Body of pancreas (tissue), 4 donors: ENCODE data around the gene RAB5IF.

ENCODE experiments used
- CTCF ChIP-seq, 7 experiments: fragments of 450-650 bp in 4 of 7; fragments of 200-600 bp in 3 of 7; sonication (generic) in 3 of 7; IDR thresholded peaks; one replicate each; pipeline ENCODE4 v1.5.1; 2016 to 2019; ENCODE audit warnings: antibody characterized with exemption in 7 of 7
- POLR2A ChIP-seq, 3 donors: fragments of 450-650 bp; IDR thresholded peaks; one replicate each; pipeline ENCODE4 v1.6.1; 2016; ENCODE audit warnings: antibody characterized with exemption in 3 of 3, mild to moderate bottlenecking in 2 of 3

GRCh38 chr20:36632147-36632486 is 26.5 kb downstream of the RAB5IF start:
- TF ChIP-seq CTCF (IDR thresholded peaks at IDR 0.05) (no peak), POLR2A (IDR thresholded peaks at IDR 0.05) (no peak)
